ENCODE data around the gene ADGRF5. TPM values are rescaled to one million over a fixed set of nuclear protein-coding genes. Genes with fewer than 3 reads are reported as not detected.

Gene ADGRF5
- total RNA-seq, 1 donor: under 0.01 TPM

DNA sequence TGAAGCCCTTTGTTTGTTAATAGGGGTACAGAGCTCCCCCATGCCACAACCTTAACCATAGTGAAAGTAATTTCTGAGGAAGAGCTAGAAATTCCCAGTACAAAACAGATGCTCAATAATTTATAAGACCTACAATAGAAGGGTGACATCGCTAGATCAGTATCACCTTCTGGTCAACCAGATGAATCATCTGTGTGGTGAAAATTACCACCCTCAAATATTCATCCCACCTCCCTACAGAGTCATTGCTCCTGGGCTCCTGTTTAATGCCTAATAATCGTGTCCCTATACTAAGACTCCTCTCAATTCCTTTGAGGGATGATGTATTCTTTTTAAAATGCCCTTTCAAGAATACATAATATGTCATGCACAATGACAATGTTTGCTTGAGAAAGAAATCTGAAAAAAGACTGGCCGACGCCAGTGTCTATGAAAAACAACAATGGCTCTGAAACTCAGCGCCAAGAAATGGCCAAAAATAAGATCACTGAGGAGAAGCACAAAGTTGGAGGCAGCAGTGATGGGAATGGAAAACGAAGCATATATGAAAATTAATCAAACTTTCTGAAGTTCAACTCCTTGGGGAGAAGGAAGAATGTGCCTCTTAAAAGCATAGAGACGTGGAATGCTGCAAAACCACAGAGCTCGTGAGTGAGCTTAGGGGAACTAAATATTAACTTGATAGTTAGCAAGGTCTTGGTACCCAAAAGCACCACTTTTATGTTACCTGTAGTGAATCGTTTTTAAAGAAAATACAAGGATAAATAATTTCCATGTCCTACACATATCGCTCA, 11.0 kb upstream of the ADGRF5 start:
- Histone ChIP-seq H3K4me2 (ENCODE audit: insufficient read depth, low read length) (no peak overlapping the region), H3K79me2 (ENCODE audit: insufficient read depth, low read length) (no peaks in the 10 kb centered on the region), H3K36me3 (ENCODE audit: insufficient read depth, low read length) (no peaks in the 10 kb centered on the region), H2AFZ (ENCODE audit: low read length) (no peak overlapping the region), H3K4me3 (ENCODE audit: insufficient read depth, low read length) (no peak overlapping the region), H3K9me3 (ENCODE audit: low read depth, low read length) (no peaks in the 10 kb centered on the region), H3K4me1 (ENCODE audit: insufficient read depth, low read length) (no peaks in the 10 kb centered on the region), H3K27ac (ENCODE audit: low read depth, low read length) (no peak overlapping the region), H3K27me3 (ENCODE audit: insufficient read depth, low read length) (no peaks in the 10 kb centered on the region), H4K20me1 (ENCODE audit: insufficient read depth, low read length) (no peaks in the 10 kb centered on the region)
- TF ChIP-seq, protein P1, sequence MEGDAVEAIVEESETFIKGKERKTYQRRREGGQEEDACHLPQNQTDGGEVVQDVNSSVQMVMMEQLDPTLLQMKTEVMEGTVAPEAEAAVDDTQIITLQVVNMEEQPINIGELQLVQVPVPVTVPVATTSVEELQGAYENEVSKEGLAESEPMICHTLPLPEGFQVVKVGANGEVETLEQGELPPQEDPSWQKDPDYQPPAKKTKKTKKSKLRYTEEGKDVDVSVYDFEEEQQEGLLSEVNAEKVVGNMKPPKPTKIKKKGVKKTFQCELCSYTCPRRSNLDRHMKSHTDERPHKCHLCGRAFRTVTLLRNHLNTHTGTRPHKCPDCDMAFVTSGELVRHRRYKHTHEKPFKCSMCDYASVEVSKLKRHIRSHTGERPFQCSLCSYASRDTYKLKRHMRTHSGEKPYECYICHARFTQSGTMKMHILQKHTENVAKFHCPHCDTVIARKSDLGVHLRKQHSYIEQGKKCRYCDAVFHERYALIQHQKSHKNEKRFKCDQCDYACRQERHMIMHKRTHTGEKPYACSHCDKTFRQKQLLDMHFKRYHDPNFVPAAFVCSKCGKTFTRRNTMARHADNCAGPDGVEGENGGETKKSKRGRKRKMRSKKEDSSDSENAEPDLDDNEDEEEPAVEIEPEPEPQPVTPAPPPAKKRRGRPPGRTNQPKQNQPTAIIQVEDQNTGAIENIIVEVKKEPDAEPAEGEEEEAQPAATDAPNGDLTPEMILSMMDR (IDR thresholded peaks at IDR 0.05; ENCODE audit: extremely low read depth, low read depth, low read length): no peak
- no peak for DNase-seq (ENCODE audit: insufficient read length, low spot score, missing footprints)

DNA sequence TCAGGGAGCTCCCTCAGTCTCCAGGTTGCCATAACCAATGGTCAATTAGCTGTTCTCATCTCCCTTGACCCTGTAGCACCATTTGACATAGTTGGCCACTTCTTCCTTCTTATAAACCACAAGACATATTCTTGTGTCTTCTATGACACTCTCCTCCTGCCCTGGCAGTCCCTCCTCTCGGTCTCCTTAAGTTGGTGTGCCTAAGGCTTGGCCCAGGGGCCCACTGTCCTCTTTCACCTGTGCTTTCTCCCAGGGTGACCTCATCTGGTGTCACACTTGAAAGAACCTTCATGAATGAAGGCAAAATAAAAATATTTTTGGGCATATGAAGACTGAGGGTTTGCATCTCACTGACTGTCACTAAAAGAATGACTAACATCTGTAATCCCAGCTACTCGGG, 9.7 kb upstream of the ADGRF5 start:
- Histone ChIP-seq H3K27ac (ENCODE audit: low read depth, low read length) (no peak overlapping the region), H3K27me3 (ENCODE audit: insufficient read depth, low read length) (no peaks in the 10 kb centered on the region), H3K4me3 (ENCODE audit: insufficient read depth, low read length) (no peak overlapping the region), H3K4me1 (ENCODE audit: insufficient read depth, low read length) (peaks cover 4% of the 10 kb centered on the region), H3K4me2 (ENCODE audit: insufficient read depth, low read length) (no peak overlapping the region), H3K79me2 (ENCODE audit: insufficient read depth, low read length) (no peaks in the 10 kb centered on the region), H3K36me3 (ENCODE audit: insufficient read depth, low read length) (no peaks in the 10 kb centered on the region), H2AFZ (ENCODE audit: low read length) (no peak overlapping the region), H4K20me1 (ENCODE audit: insufficient read depth, low read length) (no peaks in the 10 kb centered on the region), H3K9me3 (ENCODE audit: low read depth, low read length) (no peaks in the 10 kb centered on the region)
- TF ChIP-seq, protein P1 (IDR thresholded peaks at IDR 0.05; ENCODE audit: extremely low read depth, low read depth, low read length): no peak
- no peak for DNase-seq (ENCODE audit: insufficient read length, low spot score, missing footprints)

DNA sequence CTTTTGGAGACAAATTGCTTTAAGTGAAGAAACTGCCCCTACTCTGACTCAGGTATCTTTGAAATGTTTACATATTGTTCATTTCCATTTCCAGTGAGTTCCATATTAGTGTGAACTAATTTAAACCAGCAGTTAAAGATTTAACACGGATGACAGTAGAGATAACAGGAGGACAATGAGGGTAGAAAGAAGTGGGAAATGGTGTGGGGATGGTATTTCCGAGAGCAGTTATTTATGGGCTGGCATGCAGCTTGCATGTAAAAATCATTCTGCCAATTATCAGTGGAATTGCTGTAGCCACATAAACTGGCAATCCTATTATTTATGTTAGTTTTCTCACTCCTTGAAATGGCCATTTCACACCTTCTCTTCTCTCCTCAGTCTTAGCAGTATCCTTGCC, 8.6 kb upstream of the ADGRF5 start:
- no peak for DNase-seq (ENCODE audit: insufficient read length, low spot score, missing footprints)
- Histone ChIP-seq H4K20me1 (ENCODE audit: insufficient read depth, low read length) (no peaks in the 10 kb centered on the region), H3K4me3 (ENCODE audit: insufficient read depth, low read length) (no peak overlapping the region), H3K4me1 (ENCODE audit: insufficient read depth, low read length) (peaks cover 9% of the 10 kb centered on the region), H3K36me3 (ENCODE audit: insufficient read depth, low read length) (no peaks in the 10 kb centered on the region), H3K4me2 (ENCODE audit: insufficient read depth, low read length) (no peak overlapping the region), H2AFZ (ENCODE audit: low read length) (no peak overlapping the region), H3K27me3 (ENCODE audit: insufficient read depth, low read length) (no peaks in the 10 kb centered on the region), H3K79me2 (ENCODE audit: insufficient read depth, low read length) (no peaks in the 10 kb centered on the region), H3K27ac (ENCODE audit: low read depth, low read length) (no peak overlapping the region), H3K9me3 (ENCODE audit: low read depth, low read length) (no peaks in the 10 kb centered on the region)
- TF ChIP-seq, protein P1 (IDR thresholded peaks at IDR 0.05; ENCODE audit: extremely low read depth, low read depth, low read length): no peak

DNA sequence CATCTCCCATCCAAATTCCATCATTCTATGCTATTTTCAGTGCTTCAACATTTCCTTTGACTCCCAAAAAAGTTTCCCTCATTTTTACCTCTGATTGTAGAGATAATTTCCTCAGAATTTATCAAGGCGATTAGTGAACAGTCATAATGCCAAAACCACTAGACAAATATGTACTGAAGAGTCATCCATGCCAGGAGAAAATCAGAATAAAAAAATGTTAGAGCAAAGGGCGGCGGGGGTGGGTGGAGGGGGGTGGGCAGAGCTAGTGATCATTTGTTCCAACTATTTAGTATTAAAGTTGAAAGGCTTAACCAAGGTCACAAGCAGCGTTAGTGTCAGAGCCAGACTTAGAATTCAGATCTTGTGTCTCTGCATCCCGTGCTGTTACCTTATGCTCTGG, 5.3 kb upstream of the ADGRF5 start:
- Histone ChIP-seq H3K4me1 (ENCODE audit: insufficient read depth, low read length) (peaks cover 9% of the 10 kb centered on the region), H3K9me3 (ENCODE audit: low read depth, low read length) (no peaks in the 10 kb centered on the region), H3K79me2 (ENCODE audit: insufficient read depth, low read length) (no peaks in the 10 kb centered on the region), H3K36me3 (ENCODE audit: insufficient read depth, low read length) (no peaks in the 10 kb centered on the region), H3K27ac (ENCODE audit: low read depth, low read length) (peak overlapping the region; percentile 33), H4K20me1 (ENCODE audit: insufficient read depth, low read length) (no peaks in the 10 kb centered on the region), H3K27me3 (ENCODE audit: insufficient read depth, low read length) (no peaks in the 10 kb centered on the region), H2AFZ (ENCODE audit: low read length) (no peak overlapping the region), H3K4me2 (ENCODE audit: insufficient read depth, low read length) (no peak overlapping the region), H3K4me3 (ENCODE audit: insufficient read depth, low read length) (no peak overlapping the region)
- TF ChIP-seq, protein P1 (IDR thresholded peaks at IDR 0.05; ENCODE audit: extremely low read depth, low read depth, low read length): no peak
- DNase-seq (ENCODE audit: insufficient read length, low spot score, missing footprints): no peak

Measured in osteoblast (primary cell).